K562 (cell line): ENCODE data around the gene SLC35F5. TPM values are rescaled to one million over a fixed set of nuclear protein-coding genes. Genes with fewer than 3 reads are reported as not detected.
A peak's percentile ranks its signal among the peaks of the same experiment; 100 is the strongest.
"Not testable (repeated sequence)": the region's sequence is repeated elsewhere in the genome, so short reads cannot be mapped to it uniquely, and the experiment has no call there.

Experiments used
- ATAC-seq: fragments of 200-7000 bp; cut with Tn5 transposase; 3 replicates; pipeline ENCODE4 v1.9.1; 2020; ENCODE audit warnings: moderate library complexity
- BruUV-seq: library from RNA; stranded (reverse); fragments of 400-500 nt; replicated peaks from 2 replicates; lab custom pipeline; 2021; lab: Mats Ljungman, UMichigan
- CTCF ChIA-PET: fragments of 300-600 bp; formaldehyde crosslinking; extraction: SDS; loops from one replicate; lab custom pipeline; 2021; ENCODE audit warnings: low intra/inter-chr PET ratio; lab: Yijun Ruan, JAX
- POLR2A ChIA-PET: fragments of 300-600, 350-650 bp; sonication (Branson Sonifier 250); formaldehyde crosslinking; extraction: SDS; loops from one replicate; lab custom pipeline; 2021; ENCODE audit warnings: antibody characterized with exemption, inconsistent platforms; lab: Yijun Ruan, JAX
- DNase-seq, 4 experiments: peaks; one replicate each; pipeline versions ENCODE4 v3.0.0 to v3.0.0-alpha.2; 2011 to 2018; ENCODE audit warnings: low spot score in 3 of 4, mixed read lengths in 3 of 4; ENCODE audit errors: extremely low read depth in 1 of 4
- FAIRE-seq: peaks from 2 replicates; lab custom pipeline; 2011; peaks lifted over from hg19 to GRCh38; lab: Jason Lieb, UNC
- H2AFZ ChIP-seq: 2 replicates; pipeline ENCODE4 v1.6.0; 2011; ENCODE audit warnings: low read depth, low read length, control low read depth, inconsistent platforms
- H3K27ac ChIP-seq: fragments of 200-600 bp; 3 replicates; pipeline ENCODE4 v1.8.0; 2011; ENCODE audit warnings: low read depth, mild to moderate bottlenecking, control low read depth, inconsistent platforms, low read length, moderate library complexity, mixed read lengths; ENCODE audit errors: extremely low read depth
- H3K27me3 ChIP-seq, 2 experiments: fragments of 300-600 bp in 1 of 2; 2 replicates in 1 of 2; 3 replicates in 1 of 2; pipeline versions ENCODE4 v1.6.0 to v1.8.0; 2011; ENCODE audit warnings: inconsistent platforms in 2 of 2, low read length in 2 of 2, mild to moderate bottlenecking in 1 of 2, mixed read lengths in 1 of 2, moderate library complexity in 1 of 2; ENCODE audit not compliant: control insufficient read depth in 2 of 2, insufficient read depth in 2 of 2
- H3K36me3 ChIP-seq: fragments of 300-600 bp; 3 replicates; pipeline ENCODE4 v1.8.0; 2011; ENCODE audit warnings: mild to moderate bottlenecking, low read length, inconsistent platforms; ENCODE audit not compliant: control insufficient read depth, insufficient read depth
- H3K4me1 ChIP-seq, 2 experiments: fragments of 200-600 bp in 1 of 2; replicated peaks in 1 of 2; 2 replicates in 1 of 2; 3 replicates in 1 of 2; pipeline versions ENCODE4 v1.5.1 to v1.8.0; 2011; ENCODE audit warnings: inconsistent platforms in 2 of 2, low read length in 2 of 2, mild to moderate bottlenecking in 1 of 2, mixed read lengths in 1 of 2, moderate library complexity in 1 of 2; ENCODE audit not compliant: control insufficient read depth in 2 of 2, insufficient read depth in 2 of 2
- H3K4me2 ChIP-seq: 2 replicates; pipeline ENCODE4 v1.6.1; 2011; ENCODE audit warnings: low read length, control low read depth, inconsistent platforms, mixed read lengths; ENCODE audit not compliant: insufficient read depth
- H3K4me3 ChIP-seq: fragments of 200-600 bp; sonication (generic), shearing (Covaris generic); 2 replicates; pipeline ENCODE4 v1.5.1; 2016; ENCODE audit warnings: control low read depth, inconsistent platforms
- H3K79me2 ChIP-seq: fragments of 200-600 bp; 3 replicates; pipeline ENCODE4 v1.8.0; 2011; ENCODE audit warnings: low read length, inconsistent platforms; ENCODE audit not compliant: control insufficient read depth, insufficient read depth
- H3K9ac ChIP-seq, 2 experiments: 2 replicates each; pipeline versions ENCODE4 v1.6.0 to v1.6.1; 2011; ENCODE audit warnings: low read depth in 2 of 2, low read length in 2 of 2, control low read depth in 1 of 2, inconsistent platforms in 1 of 2, mild to moderate bottlenecking in 1 of 2, mixed read lengths in 1 of 2; ENCODE audit not compliant: insufficient read depth in 1 of 2
- H3K9me1 ChIP-seq: one replicate; pipeline ENCODE4 v1.6.0; 2011; ENCODE audit warnings: inconsistent platforms, mild to moderate bottlenecking, low read length, moderate library complexity; ENCODE audit not compliant: control insufficient read depth, insufficient read depth
- H3K9me3 ChIP-seq: replicated peaks from 2 replicates; pipeline ENCODE4 v1.5.1; 2011; ENCODE audit warnings: low read depth, low read length, inconsistent platforms; ENCODE audit not compliant: control insufficient read depth, insufficient read depth
- H4K20me1 ChIP-seq: replicated peaks from 2 replicates; pipeline ENCODE4 v1.6.1; 2011; ENCODE audit warnings: low read length, inconsistent platforms, mixed read lengths; ENCODE audit not compliant: control insufficient read depth, insufficient read depth
- CEBPG ChIP-seq, 3 experiments: fragments of 200-800 bp in 1 of 3; sonication (Bioruptor generic) in 1 of 3; sonication (generic) in 1 of 3; formaldehyde crosslinking in 1 of 3; IDR thresholded peaks in 2 of 3; conservative IDR thresholded peaks in 1 of 3; 2 replicates each; pipeline versions ENCODE4 v1.6.1 to v1.8.0; 2016 to 2022; ENCODE audit warnings: missing compliant biosample characterization in 2 of 3, missing genetic modification characterization in 2 of 3, mild to moderate bottlenecking in 1 of 3, missing genetic modification reagents in 1 of 3
- MEIS2 ChIP-seq: fragments of 450-650 bp; IDR thresholded peaks from 2 replicates; pipeline ENCODE4 v1.6.1; 2014; ENCODE audit warnings: mild to moderate bottlenecking; ENCODE audit not compliant: partially characterized antibody
- SOX6 ChIP-seq: fragments of 450-650 bp; IDR thresholded peaks from 2 replicates; pipeline ENCODE4 v1.6.1; 2014; ENCODE audit warnings: mild to moderate bottlenecking
- TRIM24 ChIP-seq, 2 experiments: fragments of 450-650 bp; IDR thresholded peaks; 2 replicates each; pipeline ENCODE4 v1.6.1; 2016
- WGBS: fragments of 100-300 bp; shearing (Covaris generic); methylation state at CpG from one replicate; pipeline ENCODE4 v1.1.6; 2016; ENCODE audit warnings: low coverage, mixed read lengths; ENCODE audit not compliant: insufficient coverage; ENCODE audit errors: missing lambda C conversion rate; 5-methylcytosine and 5-hydroxymethylcytosine counted together
- in situ Hi-C: fragments of 300-500 bp; cut with MboI; formaldehyde crosslinking; loops from 4 replicates; pipeline ENCODE4 v1.15.0; 2018; ENCODE audit warnings: inconsistent platforms, mixed read lengths
- intact Hi-C: fragments of 100-400 bp; cut with micrococcal nuclease; formaldehyde crosslinking; loops from 2 replicates; pipeline ENCODE4 v1.14.2; 2022
- polyA plus RNA-seq, 8 experiments: library from polyadenylated mRNA; depleted of rRNA in 4 of 8; stranded (reverse) in 5 of 8; unstranded in 3 of 8; fragments of >200 nt; fragmentation: Nextera tagmentation in 2 of 8; fragmentation: Illumina TruSeq in 1 of 8; extraction: Ambion mirVana in 2 of 8; extraction: Trizol in 1 of 8; gene quantifications; 2 replicates each; pipeline versions ENCODE4 v1.2.1 to v1.2.3, GENCODE V29; 2011 to 2014; ENCODE audit warnings: inconsistent platforms in 1 of 8, missing spikeins in 1 of 8
- total RNA-seq, 7 experiments: library from RNA; depleted of rRNA in 6 of 7; stranded (reverse); fragments of >200 nt in 6 of 7; fragmentation: Illumina TruSeq in 2 of 7; extraction: Trizol in 2 of 7; gene quantifications; 2 replicates each; pipeline versions ENCODE4 v1.2.1 to v1.2.3, GENCODE V29; 2011 to 2021; ENCODE audit warnings: low replicate concordance in 1 of 7
- TF ChIP-seq, protein P1 (sequence below): fragments of 450-650 bp; IDR thresholded peaks from 2 replicates; pipeline ENCODE4 v1.6.1; 2016

SLC35F5 gene
- total and polyA plus RNA-seq, 9 of the 15 experiments (the other 6 are each of a cell fraction or from before 2014, with no cell fraction given), result 4.9 to 50.7 (median 30.5) TPM

- H3K9me3 ChIP-seq, H3K27ac ChIP-seq, BruUV-seq, H3K4me2 ChIP-seq, H4K20me1 ChIP-seq, H3K79me2 ChIP-seq, CTCF ChIA-PET, H3K9me1 ChIP-seq, H3K4me1 ChIP-seq, DNase-seq, FAIRE-seq, H3K27me3 ChIP-seq, in situ Hi-C loops, ATAC-seq, H2AFZ ChIP-seq, H3K9ac ChIP-seq, H3K36me3 ChIP-seq, POLR2A ChIA-PET, H3K4me3 ChIP-seq, intact Hi-C loops: not testable (repeated sequence)
- WGBS, result 24% methylated on average over 6 of the region's 6 CpGs
Measured at GRCh38 chr2:113664761-113665533, 91.5 kb downstream of the SLC35F5 start.

GRCh38 chr2:113663285-113664060, 93.0 kb downstream of the SLC35F5 start:
- not testable (repeated sequence) for BruUV-seq; H3K27ac ChIP-seq; TF ChIP-seq CEBPG (CRISPR knock-in tag; IDR thresholded peaks at IDR 0.05)
- TF ChIP-seq SOX6, result peak; percentile 8; the same call in 1 of the 2 replicates
- TF ChIP-seq, protein P1, sequence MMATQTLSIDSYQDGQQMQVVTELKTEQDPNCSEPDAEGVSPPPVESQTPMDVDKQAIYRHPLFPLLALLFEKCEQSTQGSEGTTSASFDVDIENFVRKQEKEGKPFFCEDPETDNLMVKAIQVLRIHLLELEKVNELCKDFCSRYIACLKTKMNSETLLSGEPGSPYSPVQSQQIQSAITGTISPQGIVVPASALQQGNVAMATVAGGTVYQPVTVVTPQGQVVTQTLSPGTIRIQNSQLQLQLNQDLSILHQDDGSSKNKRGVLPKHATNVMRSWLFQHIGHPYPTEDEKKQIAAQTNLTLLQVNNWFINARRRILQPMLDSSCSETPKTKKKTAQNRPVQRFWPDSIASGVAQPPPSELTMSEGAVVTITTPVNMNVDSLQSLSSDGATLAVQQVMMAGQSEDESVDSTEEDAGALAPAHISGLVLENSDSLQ, result peak; percentile 43; the same call in 1 of the 2 replicates
- peak; percentile 68 to 74; a peak in 2 of 4 replicates for TF ChIP-seq TRIM24 (IDR thresholded peaks at IDR 0.05)
- peak; percentile 60 for TF ChIP-seq MEIS2
- peak in 1 of 2 experiments; percentile 86; a peak in 2 of 4 replicates for TF ChIP-seq CEBPG (tag; conservative IDR thresholded peaks at IDR 0.05 in 1 of 2, IDR thresholded peaks at IDR 0.05 in 1 of 2)
- TF ChIP-seq, all 486 proteins: peak for 5; not testable (repeated sequence) for 481
- ATAC-seq, H3K27me3 ChIP-seq, DNase-seq, H3K4me2 ChIP-seq, H3K4me3 ChIP-seq, in situ Hi-C loops, intact Hi-C loops, H3K36me3 ChIP-seq, FAIRE-seq, H3K9me3 ChIP-seq, H4K20me1 ChIP-seq, H2AFZ ChIP-seq, H3K79me2 ChIP-seq, H3K4me1 ChIP-seq, H3K9ac ChIP-seq, CTCF ChIA-PET, H3K9me1 ChIP-seq: not testable (repeated sequence)
- POLR2A ChIA-PET, result interaction anchor here (0.6 kb wide), 1 partner anchor 829 kb away, joined by 3 read pairs; no protein-coding TSS in a partner anchor
- 10% methylated on average over 10 of the region's 10 CpGs for WGBS
